OCI-LY3 (cell line): Measurements from ENCODE around the gene COL5A3.

Source experiments
- H2AFZ ChIP-seq: fragments of 200-600, 300-600 bp; shearing (Covaris generic); 2 replicates; pipeline ENCODE4 v1.6.0; 2014; ENCODE audit warnings: antibody characterized with exemption, low read depth, low read length
- H3K27ac ChIP-seq: fragments of 200-600, 300-600 bp; sonication (generic); 2 replicates; pipeline ENCODE4 v1.5.1; 2014; ENCODE audit warnings: mild to moderate bottlenecking, low read length, moderate library complexity, mixed read lengths
- H3K27me3 ChIP-seq: fragments of 200-600, 300-600 bp; sonication (generic); 2 replicates; pipeline ENCODE4 v1.6.1; 2014; ENCODE audit warnings: low read depth, low read length, mixed read lengths
- H3K36me3 ChIP-seq: fragments of 200-600, 300-600 bp; sonication (generic); replicated peaks from 2 replicates; pipeline ENCODE3; 2014; ENCODE audit warnings: low read depth, low read length, mixed read lengths
- H3K4me1 ChIP-seq: fragments of 300-600, 200-600 bp; sonication (generic); 2 replicates; pipeline ENCODE4 v1.6.1; 2014; ENCODE audit warnings: low read length, mixed read lengths
- H3K4me2 ChIP-seq: fragments of 200-600, 300-600 bp; sonication (generic); 2 replicates; pipeline ENCODE4 v1.6.1; 2014; ENCODE audit warnings: low read length, mixed read lengths
- H3K4me3 ChIP-seq: fragments of 300-600, 200-600 bp; sonication (generic); 2 replicates; pipeline ENCODE4 v1.5.1; 2014; ENCODE audit warnings: antibody characterized with exemption, mild to moderate bottlenecking, low read length, moderate library complexity
- H3K79me2 ChIP-seq: fragments of 300-600, 200-600 bp; shearing (Covaris generic); 2 replicates; pipeline ENCODE4 v1.6.1; 2014; ENCODE audit warnings: mild to moderate bottlenecking, low read length, mixed read lengths
- H3K9ac ChIP-seq: fragments of 300-600, 200-600 bp; shearing (Covaris generic); 2 replicates; pipeline ENCODE4 v1.6.0; 2014; ENCODE audit warnings: mild to moderate bottlenecking, low read length, moderate library complexity
- H3K9me3 ChIP-seq: fragments of 200-600, 300-600 bp; shearing (Covaris generic); 2 replicates; pipeline ENCODE4 v1.6.1; 2014; ENCODE audit warnings: low read length, mixed read lengths; ENCODE audit not compliant: insufficient read depth
- H4K20me1 ChIP-seq: fragments of 200-600, 300-600 bp; sonication (generic); 2 replicates; pipeline ENCODE4 v1.6.1; 2016; ENCODE audit warnings: low read length, mixed read lengths; ENCODE audit not compliant: insufficient read depth
- EZH2phosphoT487 ChIP-seq: fragments of 200-600 bp; shearing (Covaris generic); IDR thresholded peaks from 2 replicates; pipeline ENCODE4 v1.6.1; 2018; ENCODE audit warnings: antibody characterized with exemption, mixed run types, low read depth
- TF ChIP-seq, protein P1 (sequence below): fragments of 200-600, 300-600 bp; sonication (generic); IDR thresholded peaks from 2 replicates; pipeline ENCODE4 v1.5.1; 2014; ENCODE audit warnings: antibody characterized with exemption, low read length, low read depth

The COL5A3 gene

DNA sequence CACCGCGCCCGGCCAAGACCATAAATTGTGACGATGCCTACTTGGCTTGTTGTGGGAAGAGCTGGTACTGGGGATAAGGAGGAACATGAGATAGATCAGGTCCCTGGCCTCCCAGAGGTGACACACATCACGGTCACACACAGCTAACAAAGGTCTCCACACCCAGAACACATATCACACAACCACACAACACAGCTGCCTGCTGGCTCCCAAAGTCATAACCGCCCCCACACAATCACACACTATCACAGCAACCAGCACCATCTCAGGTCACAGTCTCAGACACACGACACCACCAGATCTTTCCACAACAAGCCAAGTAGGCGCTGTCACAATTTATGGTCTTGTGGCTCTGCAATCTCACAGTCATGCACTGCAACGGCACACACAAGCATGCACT, 5.7 kb downstream of the COL5A3 start:
- Histone ChIP-seq H3K9me3 (no peaks in the 10 kb centered on the region), H3K27me3 (peaks cover 11% of the 10 kb centered on the region; the same call in 1 of the 2 replicates), H4K20me1 (no peaks in the 10 kb centered on the region), H3K9ac (no peak overlapping the region), H3K79me2 (no peaks in the 10 kb centered on the region), H3K27ac (no peak overlapping the region), H3K4me1 (peaks cover 3% of the 10 kb centered on the region; the same call in 1 of the 2 replicates), H3K36me3 (no peaks in the 10 kb centered on the region), H3K4me3 (no peak overlapping the region), H3K4me2 (no peak overlapping the region), H2AFZ (no peak overlapping the region)
- no peak for TF ChIP-seq EZH2phosphoT487
- TF ChIP-seq, protein P1, sequence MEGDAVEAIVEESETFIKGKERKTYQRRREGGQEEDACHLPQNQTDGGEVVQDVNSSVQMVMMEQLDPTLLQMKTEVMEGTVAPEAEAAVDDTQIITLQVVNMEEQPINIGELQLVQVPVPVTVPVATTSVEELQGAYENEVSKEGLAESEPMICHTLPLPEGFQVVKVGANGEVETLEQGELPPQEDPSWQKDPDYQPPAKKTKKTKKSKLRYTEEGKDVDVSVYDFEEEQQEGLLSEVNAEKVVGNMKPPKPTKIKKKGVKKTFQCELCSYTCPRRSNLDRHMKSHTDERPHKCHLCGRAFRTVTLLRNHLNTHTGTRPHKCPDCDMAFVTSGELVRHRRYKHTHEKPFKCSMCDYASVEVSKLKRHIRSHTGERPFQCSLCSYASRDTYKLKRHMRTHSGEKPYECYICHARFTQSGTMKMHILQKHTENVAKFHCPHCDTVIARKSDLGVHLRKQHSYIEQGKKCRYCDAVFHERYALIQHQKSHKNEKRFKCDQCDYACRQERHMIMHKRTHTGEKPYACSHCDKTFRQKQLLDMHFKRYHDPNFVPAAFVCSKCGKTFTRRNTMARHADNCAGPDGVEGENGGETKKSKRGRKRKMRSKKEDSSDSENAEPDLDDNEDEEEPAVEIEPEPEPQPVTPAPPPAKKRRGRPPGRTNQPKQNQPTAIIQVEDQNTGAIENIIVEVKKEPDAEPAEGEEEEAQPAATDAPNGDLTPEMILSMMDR, result no peak

DNA sequence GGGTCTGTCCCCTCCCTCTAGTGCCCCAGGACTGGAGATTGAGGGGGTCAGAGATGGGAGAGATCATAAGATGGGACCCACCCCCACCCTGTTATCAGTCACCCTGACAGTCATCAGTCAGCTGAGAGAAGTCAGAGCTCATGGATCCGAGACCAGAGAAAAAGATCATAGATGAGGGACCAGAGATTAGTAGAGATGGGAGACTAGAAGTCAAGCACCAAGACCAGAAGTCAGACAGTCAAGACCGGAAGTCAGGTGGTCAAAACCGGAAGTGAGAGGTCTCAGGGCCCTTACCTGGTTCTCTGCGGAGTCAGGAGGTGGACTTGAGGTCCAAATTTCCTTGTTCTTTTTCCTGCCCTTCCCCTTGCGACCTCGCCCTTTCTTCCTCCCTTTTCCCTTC, 7.0 kb downstream of the COL5A3 start:
- Histone ChIP-seq H3K27me3 (peaks cover 5% of the 10 kb centered on the region; the same call in 1 of the 2 replicates), H3K4me3 (no peak overlapping the region), H3K27ac (no peak overlapping the region), H4K20me1 (no peaks in the 10 kb centered on the region), H2AFZ (no peak overlapping the region; the same call in 1 of the 2 replicates), H3K36me3 (no peaks in the 10 kb centered on the region), H3K9ac (no peak overlapping the region), H3K4me1 (peaks cover 3% of the 10 kb centered on the region; the same call in 1 of the 2 replicates), H3K79me2 (no peaks in the 10 kb centered on the region), H3K4me2 (no peak overlapping the region), H3K9me3 (no peaks in the 10 kb centered on the region)
- TF ChIP-seq, protein P1, result no peak
- no peak for TF ChIP-seq EZH2phosphoT487

DNA sequence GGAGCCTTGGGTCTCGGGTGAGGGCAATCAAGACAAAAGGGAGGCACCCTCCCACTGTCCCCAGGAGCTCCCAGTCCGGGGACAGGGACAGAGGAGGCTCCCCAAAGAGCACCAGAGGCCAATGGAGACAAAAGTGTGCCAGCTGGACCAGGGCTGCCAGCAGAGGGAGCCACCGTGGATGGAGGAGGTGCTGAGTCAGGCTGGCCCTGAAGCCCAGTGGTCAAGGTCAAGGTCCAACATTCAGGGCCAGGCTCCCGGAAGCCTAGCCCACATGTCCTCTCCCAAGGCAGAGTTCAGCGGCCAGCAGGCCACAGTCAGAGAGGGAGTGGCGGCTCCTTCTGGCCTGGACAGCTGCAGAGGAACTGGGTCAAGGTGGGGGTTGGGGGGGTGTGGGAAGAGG, 8.4 kb downstream of the COL5A3 start:
- peaks cover 3% of the 10 kb centered on the region; the same call in 1 of the 2 replicates for H3K4me1 ChIP-seq
- no peaks in the 10 kb centered on the region for H3K79me2 ChIP-seq
- H3K9me3 ChIP-seq, result no peaks in the 10 kb centered on the region
- H2AFZ ChIP-seq, result no peak overlapping the region
- no peaks in the 10 kb centered on the region for H4K20me1 ChIP-seq
- H3K4me2 ChIP-seq, result no peak overlapping the region
- no peak overlapping the region for H3K9ac ChIP-seq
- H3K27ac ChIP-seq, result no peak overlapping the region
- TF ChIP-seq, protein P1, result peak; percentile 56
- TF ChIP-seq EZH2phosphoT487, result no peak
- H3K27me3 ChIP-seq, result 0 out of 2 replicates have a peak, but pooled peaks cover 8% of the 10 kb centered on the region
- H3K36me3 ChIP-seq, result no peaks in the 10 kb centered on the region
- H3K4me3 ChIP-seq, result no peak overlapping the region

- Histone ChIP-seq H3K79me2 (no peaks in the 10 kb centered on the region), H3K27ac (no peak overlapping the region), H3K4me2 (peak overlapping the region; percentile 53), H3K9ac (no peak overlapping the region), H2AFZ (peak overlapping the region; percentile 30; the same call in 1 of the 2 replicates), H3K4me1 (peaks cover 5% of the 10 kb centered on the region), H3K9me3 (no peaks in the 10 kb centered on the region), H4K20me1 (no peaks in the 10 kb centered on the region), H3K27me3 (peaks cover 12% of the 10 kb centered on the region; the same call in 1 of the 2 replicates), H3K36me3 (no peaks in the 10 kb centered on the region), H3K4me3 (peak overlapping the region; percentile 45)
- TF ChIP-seq, protein P1, result peak; percentile 67
- no peak for TF ChIP-seq EZH2phosphoT487
Measured at GRCh38 chr19:10000171-10000826, 10.0 kb downstream of the COL5A3 start.
